Astrocyte (in vitro differentiated cells and primary cell): ENCODE results near the gene GMPPA.

Experiments used
- CTCF ChIP-seq: IDR thresholded peaks from 2 replicates; pipeline ENCODE4 v1.5.1; 2011; ENCODE audit warnings: low read depth, mild to moderate bottlenecking, inconsistent platforms, low read length, moderate library complexity; ENCODE audit not compliant: insufficient read depth
- EZH2 ChIP-seq: IDR thresholded peaks from 2 replicates; pipeline ENCODE4 v1.6.1; 2012; ENCODE audit warnings: mild to moderate bottlenecking, low read length, inconsistent platforms; ENCODE audit not compliant: insufficient read depth

GRCh38 chr2:219485201-219485580 is 13.5 kb upstream of the GMPPA start:
- TF ChIP-seq CTCF (no peak), EZH2 (no peak)
